T-helper 2 cell treated with Interferon-gamma antibody and Interleukin-4, amounts not matched to agents 100 ng/mL and 5 ng/mL, for 36 hours (primary cell): ENCODE results near the gene ECSCR. TPM values are rescaled to one million over a fixed set of nuclear protein-coding genes. Genes with fewer than 3 reads are reported as not detected.

Experiments
- total RNA-seq: library from RNA; stranded (reverse); gene quantifications from 2 replicates; pipeline ENCODE4 v1.2.3, GENCODE V29; 2022

ECSCR gene
- total RNA-seq, 1 donor from 2014 or later = 1.1 TPM

Other genes starting within 250 kb of the ECSCR start
- gene MATR3, start 169.0 kb downstream of the ECSCR start, total RNA-seq = 210 and 247 TPM in 2 replicates
- gene PAIP2, start 120.9 kb downstream of the ECSCR start, total RNA-seq = 77.0 and 82.6 TPM in 2 replicates
- gene SLC23A1, start 79.4 kb downstream of the ECSCR start, total RNA-seq = 5.2 and 6.0 TPM in 2 replicates
- 61.8 and 65.3 TPM in 2 replicates for gene MZB1, start 72.8 kb downstream of the ECSCR start, total RNA-seq
- gene PROB1, start 67.6 kb downstream of the ECSCR start, total RNA-seq = 5.5 and 6.0 TPM in 2 replicates
- gene SPATA24, start 58.7 kb downstream of the ECSCR start, total RNA-seq = 7.1 and 8.6 TPM in 2 replicates
- gene DNAJC18, start 23.2 kb downstream of the ECSCR start, total RNA-seq = 9.3 and 9.8 TPM in 2 replicates
- gene SMIM33, start 8.3 kb upstream of the ECSCR start, total RNA-seq = 0.59 and 0.80 TPM in 2 replicates
- gene STING1, start 20.0 kb upstream of the ECSCR start, total RNA-seq = 203 and 216 TPM in 2 replicates
- gene UBE2D2, start 98.6 kb upstream of the ECSCR start, total RNA-seq = 228 and 245 TPM in 2 replicates
- 0.43 and 1.4 TPM in 2 replicates for gene CXXC5, start 185.6 kb upstream of the ECSCR start, total RNA-seq